GM18868 (cell line): ENCODE data around the gene HAUS7.
A peak's percentile ranks its signal among the peaks of the same experiment; 100 is the strongest.

Experiments used
- ATAC-seq: cut with Tn5 transposase; IDR thresholded peaks from one replicate; pipeline ENCODE4 v1.9.1; 2021; ENCODE audit warnings: mild to moderate bottlenecking, moderate library complexity; ENCODE audit not compliant: unreplicated experiment

Gene HAUS7

GRCh38 chrX:153477901-153478300 lies 7.5 kb upstream of the HAUS7 start:
- no peak for ATAC-seq

- ATAC-seq = no peak
Observed at GRCh38 chrX:153477364-153477857, 7.0 kb upstream of the HAUS7 start.

GRCh38 chrX:153476666-153477363 lies 6.4 kb upstream of the HAUS7 start:
- ATAC-seq = no peak

DNA sequence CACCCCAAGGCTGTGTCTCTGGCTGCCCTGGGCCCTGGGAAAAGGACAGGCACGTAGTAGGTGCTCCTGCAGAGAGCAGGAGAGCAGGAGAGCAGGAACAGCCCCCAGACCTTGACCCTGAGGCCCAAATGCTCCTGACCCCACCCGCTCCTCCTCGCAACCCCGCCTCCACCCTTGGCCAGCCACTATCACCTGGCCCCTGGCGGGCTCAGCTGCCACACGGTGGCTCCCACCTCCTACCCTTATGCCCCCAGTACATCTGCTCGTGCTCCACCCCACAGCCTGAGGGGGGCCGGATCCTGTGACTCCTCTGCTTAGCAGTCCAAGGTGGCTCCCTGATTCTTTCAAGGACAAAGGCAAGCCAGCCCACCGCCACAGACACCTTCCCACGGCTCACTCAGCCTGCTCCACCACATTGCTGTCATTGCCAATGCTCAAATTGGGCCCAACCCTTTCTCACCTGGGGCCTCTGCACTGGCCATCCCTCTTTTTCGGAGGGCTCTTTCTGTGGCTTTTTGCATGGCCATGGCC lies 5.4 kb upstream of the HAUS7 start:
- no peak for ATAC-seq

DNA sequence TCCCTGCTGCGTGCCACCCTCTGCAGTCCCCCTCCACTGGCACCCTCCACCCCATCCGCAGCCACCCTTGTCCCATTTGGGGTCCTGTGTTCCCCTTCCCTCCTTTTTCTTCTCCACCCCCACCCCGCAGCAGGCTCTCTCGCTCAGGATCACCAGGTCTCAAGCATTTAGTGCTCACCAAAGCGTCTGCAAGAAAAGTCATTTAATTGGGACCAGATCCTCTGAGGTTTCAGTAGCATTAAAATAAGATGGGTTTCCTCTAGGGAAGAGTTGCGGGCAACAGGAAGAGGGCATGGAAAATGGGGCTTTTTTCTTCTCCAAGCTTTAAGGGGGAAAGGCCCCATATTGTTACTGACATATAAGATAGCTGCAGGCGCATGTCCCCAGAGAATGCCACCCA lies 4.9 kb upstream of the HAUS7 start:
- ATAC-seq = no peak

DNA sequence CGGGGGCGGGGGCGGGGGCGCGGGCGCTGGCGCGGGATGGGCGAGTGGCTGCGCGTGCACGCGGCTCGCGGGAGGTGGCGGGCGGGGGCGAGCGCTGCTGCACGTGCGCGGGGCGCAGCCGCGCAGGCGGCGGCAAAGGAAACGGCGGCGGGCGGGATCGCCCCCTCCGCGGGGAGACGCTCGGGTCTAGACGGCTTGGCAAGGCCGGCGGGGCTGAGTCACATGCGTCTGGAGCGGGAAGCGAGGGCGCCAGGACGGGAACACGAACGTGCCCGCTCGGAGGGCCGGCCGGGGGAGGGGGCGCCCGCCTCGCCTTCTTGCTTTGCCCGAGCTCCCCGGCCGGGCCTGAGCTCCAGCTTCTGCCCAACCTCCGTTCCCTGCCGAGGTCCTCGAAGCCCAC lies 4.3 kb upstream of the HAUS7 start:
- ATAC-seq = no peak

- ATAC-seq = no peak
Observed at GRCh38 chrX:153474266-153474665, 3.9 kb upstream of the HAUS7 start.

GRCh38 chrX:153473126-153473525 lies 2.8 kb upstream of the HAUS7 start:
- ATAC-seq = no peak

DNA sequence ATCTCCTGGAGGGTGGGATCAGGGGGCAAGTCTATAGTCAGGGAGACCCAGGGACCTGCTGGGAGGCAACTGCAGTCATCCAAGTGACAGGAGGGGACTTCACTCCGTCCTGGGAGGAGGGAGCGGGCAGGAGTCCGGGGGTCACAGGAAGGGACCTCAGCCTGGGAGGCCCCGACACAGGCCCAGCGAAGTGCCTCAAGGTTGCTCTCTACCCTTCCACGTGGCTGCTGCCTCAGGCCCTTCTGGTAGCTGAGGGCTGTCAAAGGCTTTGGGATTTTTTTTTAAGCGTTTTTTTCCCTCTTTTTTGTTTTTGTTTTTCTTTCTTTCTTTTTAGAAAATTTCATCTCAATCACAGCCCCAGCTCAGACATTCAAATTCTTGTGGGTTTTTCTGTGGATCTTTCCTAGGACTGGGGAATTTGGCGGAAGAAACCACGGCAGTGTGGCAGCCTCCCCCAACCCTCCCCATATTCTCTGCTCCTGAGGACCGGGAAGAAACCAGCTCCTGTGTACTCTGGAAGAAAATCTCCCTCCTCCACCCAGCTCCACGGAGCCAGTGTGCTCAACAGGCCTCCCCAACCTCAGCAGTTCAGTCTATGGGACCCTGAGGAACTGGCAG lies 1.4 kb upstream of the HAUS7 start:
- no peak for ATAC-seq

DNA sequence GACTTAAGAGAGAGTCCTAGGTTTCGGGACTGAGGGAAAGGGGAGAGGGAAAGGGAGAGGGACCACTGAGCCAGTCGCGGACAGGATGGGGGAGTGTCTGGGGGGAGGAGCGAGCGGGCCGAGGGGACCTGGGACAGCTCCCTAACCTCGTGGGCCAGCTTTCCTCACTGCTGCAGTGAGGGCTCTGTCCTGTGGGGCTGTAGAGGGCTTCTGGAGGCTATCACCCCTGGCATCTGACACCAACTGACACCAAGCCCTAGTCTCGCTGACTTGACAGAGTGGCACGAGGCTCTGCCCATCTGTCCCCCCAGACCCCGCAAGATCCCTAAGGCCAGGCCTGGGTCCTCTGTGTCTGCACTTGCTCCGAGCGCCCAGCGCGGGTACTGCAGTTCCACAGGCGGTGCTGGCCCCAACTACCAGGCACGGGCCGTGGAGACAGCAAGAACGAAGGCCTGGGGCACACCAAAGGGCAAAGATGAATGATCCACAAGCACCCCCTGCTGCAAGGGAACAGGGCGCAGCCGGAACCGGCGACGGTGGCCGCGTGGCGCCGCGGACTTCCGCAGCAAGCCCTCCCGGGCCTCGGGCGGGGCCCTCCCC lies 465 bp downstream of the HAUS7 start:
- peak; percentile 34 for ATAC-seq

GRCh38 chrX:153468008-153468580 lies 2.3 kb downstream of the HAUS7 start:
- no peak for ATAC-seq

DNA sequence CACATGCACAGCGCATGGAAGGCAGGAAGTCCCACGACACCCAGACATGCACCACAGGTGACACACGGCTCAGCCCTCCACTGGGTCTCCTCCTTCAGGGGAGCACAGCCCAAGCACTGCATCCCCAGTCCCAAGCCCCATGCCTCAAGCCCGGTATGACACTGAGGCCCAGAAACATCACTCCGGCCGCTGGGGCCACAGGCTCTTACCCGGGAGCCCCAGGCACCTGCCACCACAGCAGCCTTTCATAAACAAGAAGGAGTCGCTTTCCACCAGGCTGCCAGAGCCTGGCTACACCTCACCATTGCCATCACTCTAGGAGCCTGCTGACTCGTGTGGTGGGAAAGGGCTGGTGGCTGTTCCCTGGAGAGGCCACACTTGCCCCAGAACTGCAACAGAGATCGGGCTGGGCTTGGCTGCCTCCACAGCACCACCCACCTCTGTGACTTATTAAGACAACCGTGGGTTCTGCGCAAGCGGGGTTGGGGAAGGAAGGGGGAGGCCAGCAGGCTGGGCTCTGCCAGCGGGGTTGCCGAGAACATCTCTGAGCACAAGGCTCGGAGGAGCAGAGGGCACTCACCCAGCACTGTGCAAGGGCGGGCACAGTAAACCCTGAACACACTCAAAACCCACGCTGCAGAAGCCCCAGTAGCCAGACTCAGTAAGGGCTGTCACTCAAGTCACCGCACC lies 4.5 kb downstream of the HAUS7 start:
- ATAC-seq = no peak

GRCh38 chrX:153464116-153464515 lies 6.3 kb downstream of the HAUS7 start:
- ATAC-seq = no peak

DNA sequence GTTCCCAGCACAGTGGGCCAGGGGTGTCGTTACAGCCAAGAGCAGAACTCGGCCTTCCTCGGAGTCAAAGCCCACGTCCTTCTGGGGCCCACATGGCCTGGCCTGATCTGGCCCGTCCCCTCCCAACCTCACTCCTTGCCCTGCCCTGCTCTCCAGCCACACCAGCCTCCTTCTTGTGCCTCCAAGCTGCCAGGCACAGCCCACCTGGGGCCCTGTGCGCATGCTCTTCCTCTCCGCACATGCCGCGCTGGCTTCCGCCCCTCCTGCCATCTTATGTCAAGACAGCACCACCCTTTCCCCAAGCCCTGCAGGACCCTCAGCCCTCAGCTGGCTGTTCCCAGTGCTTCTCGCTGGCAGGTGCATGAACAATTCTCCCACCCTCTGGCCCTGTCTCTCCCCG lies 6.8 kb downstream of the HAUS7 start:
- ATAC-seq = no peak

- ATAC-seq = no peak
Observed at GRCh38 chrX:153463031-153463430, 7.3 kb downstream of the HAUS7 start.

DNA sequence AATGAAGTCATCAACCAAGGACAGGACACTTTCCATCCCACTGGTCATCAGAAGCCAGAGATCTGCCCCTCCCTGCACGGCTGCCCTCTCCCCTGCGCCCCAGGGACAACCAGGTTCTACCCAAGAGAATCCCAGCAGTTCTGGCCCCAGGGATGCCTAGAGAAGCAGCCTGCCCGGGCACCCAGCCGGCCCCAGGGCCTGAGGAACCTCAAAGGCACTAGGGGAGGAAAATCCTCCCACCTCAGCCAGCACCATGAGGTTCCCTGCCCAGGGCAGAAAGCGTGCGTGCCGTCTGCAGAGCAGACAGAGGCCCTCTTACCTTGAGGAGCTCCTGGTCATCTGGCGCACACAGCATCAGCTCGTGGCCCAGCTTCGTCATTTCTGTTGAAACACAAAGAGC lies 8.1 kb downstream of the HAUS7 start:
- ATAC-seq = no peak

DNA sequence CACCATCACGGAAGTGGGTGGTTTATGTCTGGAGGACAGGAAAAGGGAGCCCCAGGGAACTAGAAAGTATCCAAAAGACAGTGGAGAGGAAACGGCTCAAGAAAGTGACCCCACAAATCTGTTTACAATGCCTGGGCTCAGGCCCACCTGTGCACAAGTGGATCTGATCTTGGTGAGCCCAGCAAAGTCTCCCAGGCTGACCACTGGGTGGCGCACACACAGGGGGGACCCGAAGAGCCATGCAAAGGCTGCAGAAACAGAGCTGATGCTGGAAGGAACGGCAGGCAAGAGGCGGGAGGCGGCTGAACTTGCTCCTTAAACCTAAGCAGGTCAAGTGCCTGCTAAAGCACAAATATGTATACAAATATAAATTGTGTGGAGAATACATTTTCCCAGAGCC lies 9.6 kb downstream of the HAUS7 start:
- no peak for ATAC-seq

- no peak for ATAC-seq
Observed at GRCh38 chrX:153459986-153460385, 10.4 kb downstream of the HAUS7 start.

DNA sequence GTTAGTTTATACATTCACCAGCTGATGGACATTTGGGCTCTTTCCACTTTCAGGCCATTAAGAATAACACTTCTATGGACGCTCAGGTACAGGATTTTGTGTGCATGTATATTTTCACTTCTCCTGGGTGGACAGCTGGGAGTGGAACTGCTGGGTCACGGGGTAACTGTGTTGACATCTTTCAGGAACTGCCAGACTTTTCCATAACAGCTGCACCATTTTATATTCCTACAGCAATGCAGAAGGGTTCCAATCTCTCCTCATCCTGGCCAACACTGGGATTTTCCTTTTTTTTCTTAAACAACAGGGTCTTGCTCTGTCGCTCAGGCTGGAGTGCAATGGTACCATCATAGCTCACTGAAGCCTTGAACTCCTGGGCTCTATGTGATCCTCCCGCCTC lies 11.9 kb downstream of the HAUS7 start:
- ATAC-seq = no peak

GRCh38 chrX:153457827-153458466 lies 12.4 kb downstream of the HAUS7 start:
- ATAC-seq = no peak
